ENCODE results near the gene TCHP. TPM values are rescaled to one million over a fixed set of nuclear protein-coding genes. Genes with fewer than 3 reads are reported as not detected.
"Not testable (repeated sequence)": the region's sequence is repeated elsewhere in the genome, so short reads cannot be mapped to it uniquely, and the experiment has no call there.

Gene TCHP
- total RNA-seq (2014; rRNA removed; shearing (Covaris generic)): 9.4 and 10.2 TPM in 2 replicates

- peak; percentile 82 for DNase-seq (ENCODE audit: low read depth)
Observed at GRCh38 chr12:109899783-109900751, at the start of gene TCHP. TSS of gene TCHP (plus strand) at chr12:109900274. CDS start at chr12:109903027, 2,753 bp downstream.

- not testable (repeated sequence) for DNase-seq (ENCODE audit: low read depth)
Observed at GRCh38 chr12:109850518-109850917, 49.6 kb upstream of the TCHP start.

- DNase-seq (ENCODE audit: low read depth): no peak
Observed at GRCh38 chr12:109855377-109855776, 44.7 kb upstream of the TCHP start.

- no peak for DNase-seq (ENCODE audit: low read depth)
Observed at GRCh38 chr12:109857715-109858114, 42.4 kb upstream of the TCHP start.

GRCh38 chr12:109858764-109859163, 41.3 kb upstream of the TCHP start:
- DNase-seq (ENCODE audit: low read depth): no peak

GRCh38 chr12:109860977-109861376, 39.1 kb upstream of the TCHP start:
- DNase-seq (ENCODE audit: low read depth): no peak

- no peak for DNase-seq (ENCODE audit: low read depth)
Observed at GRCh38 chr12:109861689-109862314, 38.3 kb upstream of the TCHP start.

GRCh38 chr12:109862491-109862890, 37.6 kb upstream of the TCHP start:
- not testable (repeated sequence) for DNase-seq (ENCODE audit: low read depth)

- no peak for DNase-seq (ENCODE audit: low read depth)
Observed at GRCh38 chr12:109863847-109864712, 36.0 kb upstream of the TCHP start.

- no peak for DNase-seq (ENCODE audit: low read depth)
Observed at GRCh38 chr12:109864916-109865315, 35.2 kb upstream of the TCHP start.

GRCh38 chr12:109868182-109869051, 31.7 kb upstream of the TCHP start:
- DNase-seq (ENCODE audit: low read depth): no peak

- no peak for DNase-seq (ENCODE audit: low read depth)
Observed at GRCh38 chr12:109870648-109871047, 29.4 kb upstream of the TCHP start.

GRCh38 chr12:109871668-109872314, 28.3 kb upstream of the TCHP start:
- no peak for DNase-seq (ENCODE audit: low read depth)

- no peak for DNase-seq (ENCODE audit: low read depth)
Observed at GRCh38 chr12:109873653-109874052, 26.4 kb upstream of the TCHP start.

GRCh38 chr12:109875572-109876131, 24.4 kb upstream of the TCHP start:
- DNase-seq (ENCODE audit: low read depth): no peak

GRCh38 chr12:109876406-109876805, 23.7 kb upstream of the TCHP start:
- no peak for DNase-seq (ENCODE audit: low read depth)

GRCh38 chr12:109877504-109878246, 22.4 kb upstream of the TCHP start:
- no peak for DNase-seq (ENCODE audit: low read depth)

- DNase-seq (ENCODE audit: low read depth): no peak
Observed at GRCh38 chr12:109878247-109878625, 21.8 kb upstream of the TCHP start.

- no peak for DNase-seq (ENCODE audit: low read depth)
Observed at GRCh38 chr12:109878749-109879148, 21.3 kb upstream of the TCHP start.
